Natural killer cell (primary cell): ENCODE measurements around the gene BCL2L13. TPM values are rescaled to one million over a fixed set of nuclear protein-coding genes. Genes with fewer than 3 reads are reported as not detected.
"Not testable (repeated sequence)": the region's sequence is repeated elsewhere in the genome, so short reads cannot be mapped to it uniquely, and the experiment has no call there.

ENCODE experiments used
- ATAC-seq, 3 donors: fragments of 150-1000 bp in 2 of 3; fragments of 200-7000 bp in 1 of 3; cut with Tn5 transposase; 1 replicate in 1 of 3; 2 replicates in 2 of 3; pipeline ENCODE4 v1.10.0; 2021; ENCODE audit warnings: mild to moderate bottlenecking in 2 of 3, moderate library complexity in 2 of 3
- DNase-seq, 2 donors: peaks; one replicate each; pipeline versions ENCODE4 v3.0.0 to v3.0.0-alpha.2; 2013 to 2021; ENCODE audit warnings: mixed read lengths in 1 of 2
- H3K27ac ChIP-seq: one replicate; pipeline ENCODE4 v1.5.1; 2013; ENCODE audit warnings: mild to moderate bottlenecking, low read length
- H3K27me3 ChIP-seq: one replicate; pipeline ENCODE4 v1.6.1; 2013; ENCODE audit warnings: low read length; ENCODE audit not compliant: control insufficient read depth, insufficient read depth
- H3K36me3 ChIP-seq: one replicate; pipeline ENCODE4 v1.6.1; 2013; ENCODE audit warnings: low read length; ENCODE audit not compliant: control insufficient read depth, insufficient read depth
- H3K4me1 ChIP-seq: one replicate; pipeline ENCODE4 v1.6.1; 2013; ENCODE audit warnings: low read length; ENCODE audit not compliant: control insufficient read depth, insufficient read depth
- H3K4me3 ChIP-seq: one replicate; pipeline ENCODE4 v1.5.1; 2013; ENCODE audit warnings: low read length
- H3K9me3 ChIP-seq: one replicate; pipeline ENCODE4 v1.6.1; 2013; ENCODE audit warnings: low read length; ENCODE audit not compliant: control insufficient read depth, insufficient read depth
- H3K27ac Mint-ChIP-seq, 2 donors: one replicate each; pipeline ENCODE4 v1.8.0; 2022; ENCODE audit warnings: mild to moderate bottlenecking in 2 of 2, mixed read lengths in 2 of 2, moderate library complexity in 1 of 2
- H3K27me3 Mint-ChIP-seq, 2 donors: one replicate each; pipeline ENCODE4 v1.8.0; 2022; ENCODE audit warnings: low read depth in 2 of 2, mixed read lengths in 2 of 2
- H3K36me3 Mint-ChIP-seq: one replicate; pipeline ENCODE4 v1.8.0; 2022; ENCODE audit warnings: mixed read lengths
- H3K4me1 Mint-ChIP-seq, 2 donors: one replicate each; pipeline ENCODE4 v1.8.0; 2022; ENCODE audit warnings: mixed read lengths in 2 of 2
- H3K4me3 Mint-ChIP-seq: one replicate; pipeline ENCODE4 v1.8.0; 2022; ENCODE audit warnings: mild to moderate bottlenecking, moderate library complexity, mixed read lengths
- H3K9me3 Mint-ChIP-seq, 2 donors: one replicate each; pipeline ENCODE4 v1.8.0; 2022; ENCODE audit warnings: mixed read lengths in 2 of 2
- WGBS: methylation state at CpG from one replicate; pipeline ENCODE4 v1.1.7; 2013; ENCODE audit warnings: missing lambda C conversion rate; ENCODE audit not compliant: insufficient coverage; 5-methylcytosine and 5-hydroxymethylcytosine counted together
- intact Hi-C: fragments of 100-400 bp; cut with micrococcal nuclease; formaldehyde crosslinking; loops from one replicate; pipeline ENCODE4 v1.14.2; 2022
- total RNA-seq, 4 donors: library from RNA; stranded (reverse); fragments of 120-200 nt in 1 of 4; gene quantifications; one replicate each; pipeline versions ENCODE4 v1.2.3 to v1.2.4, GENCODE V29; 2013 to 2022
- TF ChIP-seq, protein P1 (sequence below): fragments of 200-600 bp; IDR thresholded peaks from one replicate; pipeline ENCODE4 v1.8.0; 2022; ENCODE audit warnings: antibody characterized with exemption

Gene BCL2L13
- total RNA-seq, 3 donors from 2014 or later (not counting 1 experiment from before 2014, with no cell fraction given): 19.1 to 28.7 (median 23.3) TPM

GRCh38 chr22:17695986-17696385 is 57.4 kb downstream of the BCL2L13 start:
- H3K4me1 Mint-ChIP-seq: peaks cover 6 to 13% of the 10 kb centered on the region in 2 donors
- TF ChIP-seq, protein P1, sequence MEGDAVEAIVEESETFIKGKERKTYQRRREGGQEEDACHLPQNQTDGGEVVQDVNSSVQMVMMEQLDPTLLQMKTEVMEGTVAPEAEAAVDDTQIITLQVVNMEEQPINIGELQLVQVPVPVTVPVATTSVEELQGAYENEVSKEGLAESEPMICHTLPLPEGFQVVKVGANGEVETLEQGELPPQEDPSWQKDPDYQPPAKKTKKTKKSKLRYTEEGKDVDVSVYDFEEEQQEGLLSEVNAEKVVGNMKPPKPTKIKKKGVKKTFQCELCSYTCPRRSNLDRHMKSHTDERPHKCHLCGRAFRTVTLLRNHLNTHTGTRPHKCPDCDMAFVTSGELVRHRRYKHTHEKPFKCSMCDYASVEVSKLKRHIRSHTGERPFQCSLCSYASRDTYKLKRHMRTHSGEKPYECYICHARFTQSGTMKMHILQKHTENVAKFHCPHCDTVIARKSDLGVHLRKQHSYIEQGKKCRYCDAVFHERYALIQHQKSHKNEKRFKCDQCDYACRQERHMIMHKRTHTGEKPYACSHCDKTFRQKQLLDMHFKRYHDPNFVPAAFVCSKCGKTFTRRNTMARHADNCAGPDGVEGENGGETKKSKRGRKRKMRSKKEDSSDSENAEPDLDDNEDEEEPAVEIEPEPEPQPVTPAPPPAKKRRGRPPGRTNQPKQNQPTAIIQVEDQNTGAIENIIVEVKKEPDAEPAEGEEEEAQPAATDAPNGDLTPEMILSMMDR: no peak
- no peaks in the 10 kb centered on the region for H3K9me3 Mint-ChIP-seq
- Histone ChIP-seq H3K27me3 (no peaks in the 10 kb centered on the region), H3K4me3 (no peak overlapping the region), H3K27ac (no peak overlapping the region), H3K36me3 (peaks cover 6% of the 10 kb centered on the region), H3K9me3 (no peaks in the 10 kb centered on the region), H3K4me1 (no peaks in the 10 kb centered on the region)
- WGBS: 96% methylated on average over 4 of the region's 5 CpGs
- no peaks in the 10 kb centered on the region for H3K27me3 Mint-ChIP-seq
- intact Hi-C loops: no loop called here
- peaks cover 10% of the 10 kb centered on the region for H3K36me3 Mint-ChIP-seq
- DNase-seq (no peak), ATAC-seq (no peak)
- no peak overlapping the region for H3K4me3 Mint-ChIP-seq
- no peak overlapping the region for H3K27ac Mint-ChIP-seq

DNA sequence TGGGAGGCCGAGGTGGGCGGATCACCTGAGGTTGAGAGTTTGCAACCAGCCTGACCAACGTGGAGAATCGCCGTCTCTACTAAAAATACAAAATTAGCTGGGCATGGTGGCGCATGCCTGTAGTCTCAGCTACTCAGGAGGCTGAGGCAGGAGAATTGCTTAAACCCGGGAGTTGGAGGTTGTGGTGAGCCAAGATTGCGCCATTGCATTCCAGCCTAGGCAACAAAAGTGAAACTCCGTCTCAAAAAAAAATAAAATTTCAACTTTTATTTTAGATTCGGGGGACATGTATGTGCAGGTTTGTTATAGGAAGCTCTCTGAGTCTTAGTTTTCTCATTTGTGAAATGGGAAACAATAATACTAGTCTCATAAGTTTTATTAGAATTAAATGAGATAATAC is 58.6 kb downstream of the BCL2L13 start:
- peaks cover 6 to 13% of the 10 kb centered on the region in 2 donors for H3K4me1 Mint-ChIP-seq
- H3K27ac Mint-ChIP-seq, intact Hi-C loops, H3K9me3 ChIP-seq, H3K36me3 ChIP-seq, H3K27me3 ChIP-seq, H3K4me3 Mint-ChIP-seq, H3K4me3 ChIP-seq, DNase-seq, ATAC-seq, H3K27me3 Mint-ChIP-seq, H3K9me3 Mint-ChIP-seq, H3K27ac ChIP-seq, H3K4me1 ChIP-seq, H3K36me3 Mint-ChIP-seq: not testable (repeated sequence)
- 91% methylated on average over 8 of the region's 10 CpGs for WGBS

DNA sequence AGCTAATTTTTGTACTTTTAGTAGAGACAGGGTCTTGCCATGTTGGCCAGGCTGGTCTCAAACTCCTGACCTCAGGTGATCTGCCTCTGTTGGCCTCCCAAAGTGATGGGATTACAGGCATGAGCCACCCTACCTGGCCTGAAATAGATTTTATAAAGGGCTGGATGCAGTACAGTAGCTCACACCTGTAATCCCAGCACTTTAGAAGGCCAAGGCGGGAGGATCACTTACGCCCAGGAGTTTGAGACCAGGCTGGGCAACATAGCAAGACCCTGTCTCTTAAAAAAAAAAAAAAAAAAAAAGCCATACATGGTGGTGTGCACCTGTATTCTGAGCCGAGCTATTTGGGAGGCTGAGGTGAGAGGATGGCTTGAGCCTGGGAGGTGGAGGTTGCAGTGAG is 59.7 kb downstream of the BCL2L13 start:
- H3K27me3 Mint-ChIP-seq, H3K4me3 ChIP-seq, H3K27ac ChIP-seq, H3K4me1 ChIP-seq, H3K27me3 ChIP-seq, H3K36me3 ChIP-seq, H3K9me3 Mint-ChIP-seq, ATAC-seq, intact Hi-C loops, H3K9me3 ChIP-seq, H3K27ac Mint-ChIP-seq, H3K36me3 Mint-ChIP-seq, H3K4me3 Mint-ChIP-seq, DNase-seq: not testable (repeated sequence)
- peaks cover 6 to 13% of the 10 kb centered on the region in 2 donors for H3K4me1 Mint-ChIP-seq
- WGBS: 100% methylated on average over 3 of the region's 3 CpGs

- no peaks in the 10 kb centered on the region for H3K27me3 ChIP-seq
- no peak overlapping the region for H3K27ac ChIP-seq
- DNase-seq (no peak), ATAC-seq (no peak)
- no peak overlapping the region for H3K4me3 ChIP-seq
- H3K4me1 ChIP-seq: no peaks in the 10 kb centered on the region
- intact Hi-C loops: no loop called here
- TF ChIP-seq, protein P1: no peak
- Mint-ChIP-seq H3K27me3 (no peaks in the 10 kb centered on the region), H3K4me3 (no peak overlapping the region), H3K4me1 (peaks cover 6 to 13% of the 10 kb centered on the region in 2 donors), H3K9me3 (no peaks in the 10 kb centered on the region), H3K36me3 (peaks cover 10% of the 10 kb centered on the region), H3K27ac (peak overlapping the region; percentile 19 to 60)
- H3K36me3 ChIP-seq: peaks cover 9% of the 10 kb centered on the region
- H3K9me3 ChIP-seq: no peaks in the 10 kb centered on the region
These were observed 60.4 kb downstream of the BCL2L13 start for GRCh38 chr22:17698948-17699347.
